Prostate gland (tissue), 2 donors: ENCODE results near the gene CELF4.

Experiments used
- POLR2A ChIP-seq: fragments of 450-650 bp; IDR thresholded peaks from one replicate; pipeline ENCODE4 v1.6.1; 2016; ENCODE audit warnings: antibody characterized with exemption, mild to moderate bottlenecking
- TF ChIP-seq, protein P1 (sequence below), 4 experiments: fragments of 200-600 bp in 2 of 4; fragments of 450-650 bp in 2 of 4; sonication (generic) in 2 of 4; IDR thresholded peaks; 1 replicate in 3 of 4; 2 replicates in 1 of 4; pipeline ENCODE4 v1.5.1; 2016 to 2019; ENCODE audit warnings: antibody characterized with exemption in 4 of 4, mild to moderate bottlenecking in 2 of 4, moderate library complexity in 2 of 4

DNA sequence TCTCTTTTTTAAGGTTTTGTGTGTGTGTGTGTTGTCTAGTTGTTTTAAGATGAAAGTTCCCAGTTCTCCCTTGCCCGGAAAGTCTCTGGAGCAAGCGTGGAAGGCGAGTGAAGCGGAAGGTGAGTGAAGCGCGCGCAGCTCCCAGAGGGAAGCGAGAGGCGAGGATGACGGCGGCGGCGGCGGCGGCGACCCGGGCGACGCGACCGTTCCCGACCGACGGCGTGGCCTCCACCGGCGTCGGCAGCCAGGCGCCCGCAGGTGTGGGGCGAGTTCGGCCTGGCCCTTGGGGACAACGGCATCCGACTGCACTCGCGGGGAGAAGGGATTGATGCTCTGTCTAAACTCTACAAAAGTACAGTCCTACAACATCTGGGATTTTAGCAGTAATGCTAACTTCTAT is 321.9 kb downstream of the CELF4 start:
- TF ChIP-seq, protein P1, sequence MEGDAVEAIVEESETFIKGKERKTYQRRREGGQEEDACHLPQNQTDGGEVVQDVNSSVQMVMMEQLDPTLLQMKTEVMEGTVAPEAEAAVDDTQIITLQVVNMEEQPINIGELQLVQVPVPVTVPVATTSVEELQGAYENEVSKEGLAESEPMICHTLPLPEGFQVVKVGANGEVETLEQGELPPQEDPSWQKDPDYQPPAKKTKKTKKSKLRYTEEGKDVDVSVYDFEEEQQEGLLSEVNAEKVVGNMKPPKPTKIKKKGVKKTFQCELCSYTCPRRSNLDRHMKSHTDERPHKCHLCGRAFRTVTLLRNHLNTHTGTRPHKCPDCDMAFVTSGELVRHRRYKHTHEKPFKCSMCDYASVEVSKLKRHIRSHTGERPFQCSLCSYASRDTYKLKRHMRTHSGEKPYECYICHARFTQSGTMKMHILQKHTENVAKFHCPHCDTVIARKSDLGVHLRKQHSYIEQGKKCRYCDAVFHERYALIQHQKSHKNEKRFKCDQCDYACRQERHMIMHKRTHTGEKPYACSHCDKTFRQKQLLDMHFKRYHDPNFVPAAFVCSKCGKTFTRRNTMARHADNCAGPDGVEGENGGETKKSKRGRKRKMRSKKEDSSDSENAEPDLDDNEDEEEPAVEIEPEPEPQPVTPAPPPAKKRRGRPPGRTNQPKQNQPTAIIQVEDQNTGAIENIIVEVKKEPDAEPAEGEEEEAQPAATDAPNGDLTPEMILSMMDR (IDR thresholded peaks at IDR 0.05): no peak
- no peak for TF ChIP-seq POLR2A
